NB4 (cell line): ENCODE results near the gene OPCML.

Source experiments
- DNase-seq: peaks from one replicate; pipeline ENCODE4 v3.0.0; 2010; ENCODE audit warnings: low read depth
- H3K4me3 ChIP-seq: one replicate; pipeline ENCODE4 v1.5.1; 2011; ENCODE audit warnings: mild to moderate bottlenecking, low read depth, low read length, moderate library complexity
- CTCF ChIP-seq: IDR thresholded peaks from one replicate; pipeline ENCODE4 v1.5.1; 2012; ENCODE audit warnings: low read depth, low read length
- MAX ChIP-seq: IDR thresholded peaks from 2 replicates; pipeline ENCODE4 v1.6.1; 2011; ENCODE audit warnings: low read depth, low read length
- MYC ChIP-seq: IDR thresholded peaks from 2 replicates; pipeline ENCODE4 v1.6.1; 2011; ENCODE audit warnings: low read depth, low read length
- POLR2A ChIP-seq: IDR thresholded peaks from 2 replicates; pipeline ENCODE4 v1.6.1; 2011; ENCODE audit warnings: mild to moderate bottlenecking; ENCODE audit not compliant: insufficient read length; ENCODE audit errors: extremely low read depth

The OPCML gene

GRCh38 chr11:133382131-133382812 is 150.0 kb downstream of the OPCML start:
- DNase-seq = no peak
- H3K4me3 ChIP-seq = no peak overlapping the region
- no peak for TF ChIP-seq MAX
- TF ChIP-seq CTCF = no peak
- TF ChIP-seq MYC = no peak
- TF ChIP-seq POLR2A = no peak

- DNase-seq = no peak
- TF ChIP-seq POLR2A = no peak
- TF ChIP-seq MYC = no peak
- TF ChIP-seq MAX = no peak
- no peak for TF ChIP-seq CTCF
- no peak overlapping the region for H3K4me3 ChIP-seq
Observed at GRCh38 chr11:133381761-133382130, 150.6 kb downstream of the OPCML start.

- H3K4me3 ChIP-seq = no peak overlapping the region
- TF ChIP-seq MAX = no peak
- no peak for DNase-seq
Observed at GRCh38 chr11:133366147-133366546, 166.2 kb downstream of the OPCML start.

- H3K4me3 ChIP-seq = no peak overlapping the region
- TF ChIP-seq MAX (no peak), CTCF (no peak)
- no peak for DNase-seq
Observed at GRCh38 chr11:133362916-133363315, 169.4 kb downstream of the OPCML start.

- no peak for DNase-seq
- H3K4me3 ChIP-seq = no peak overlapping the region
- TF ChIP-seq MYC (no peak), MAX (no peak), CTCF (no peak), POLR2A (no peak)
Observed at GRCh38 chr11:133362156-133362555, 170.1 kb downstream of the OPCML start.

GRCh38 chr11:133361689-133361994 is 170.7 kb downstream of the OPCML start:
- no peak overlapping the region for H3K4me3 ChIP-seq
- no peak for DNase-seq
- no peak for TF ChIP-seq CTCF
- no peak for TF ChIP-seq POLR2A
- no peak for TF ChIP-seq MAX
- no peak for TF ChIP-seq MYC
